H9 (cell line): ENCODE measurements around the gene PDIA2. TPM values are rescaled to one million over a fixed set of nuclear protein-coding genes. Genes with fewer than 3 reads are reported as not detected.
"Not testable (repeated sequence)": the region's sequence is repeated elsewhere in the genome, so short reads cannot be mapped to it uniquely, and the experiment has no call there.

Experiments
- DNase-seq: peaks from one replicate; pipeline ENCODE4 v3.0.0-alpha.2; 2017
- H2AFZ ChIP-seq: one replicate; pipeline ENCODE4 v1.6.1; 2013; ENCODE audit warnings: mild to moderate bottlenecking, low read length, control low read depth, moderate library complexity
- H2AK5ac ChIP-seq: 2 replicates; pipeline ENCODE4 v1.6.1; 2013; ENCODE audit warnings: low read length, control low read depth, mixed read lengths; ENCODE audit not compliant: insufficient read length
- H2BK120ac ChIP-seq: one replicate; pipeline ENCODE4 v1.6.1; 2013; ENCODE audit warnings: low read depth, mild to moderate bottlenecking, low read length, control low read depth, inconsistent platforms; ENCODE audit not compliant: poor library complexity, severe bottlenecking
- H2BK12ac ChIP-seq: 2 replicates; pipeline ENCODE4 v1.6.1; 2013; ENCODE audit warnings: low read length, control low read depth, mixed read lengths, low read depth; ENCODE audit not compliant: insufficient read length
- H2BK15ac ChIP-seq: 2 replicates; pipeline ENCODE4 v1.6.1; 2013; ENCODE audit warnings: low read depth, low read length, control low read depth
- H2BK20ac ChIP-seq: one replicate; pipeline ENCODE4 v1.6.1; 2013; ENCODE audit warnings: low read depth, mild to moderate bottlenecking, low read length, control low read depth, inconsistent platforms; ENCODE audit not compliant: poor library complexity, severe bottlenecking
- H2BK5ac ChIP-seq: 2 replicates; pipeline ENCODE4 v1.6.1; 2013; ENCODE audit warnings: low read length, control low read depth, mixed read lengths; ENCODE audit not compliant: insufficient read length
- H3K14ac ChIP-seq: 2 replicates; pipeline ENCODE4 v1.6.1; 2013; ENCODE audit warnings: low read length, control low read depth; ENCODE audit not compliant: insufficient read depth
- H3K18ac ChIP-seq: 2 replicates; pipeline ENCODE4 v1.6.1; 2013; ENCODE audit warnings: low read depth, mild to moderate bottlenecking, mixed read lengths, low read length, control low read depth; ENCODE audit not compliant: insufficient read length
- H3K23ac ChIP-seq: 2 replicates; pipeline ENCODE4 v1.6.1; 2013; ENCODE audit warnings: low read length, control low read depth, mixed read lengths, low read depth; ENCODE audit not compliant: insufficient read length
- H3K23me2 ChIP-seq: 2 replicates; pipeline ENCODE4 v1.6.1; 2013; ENCODE audit warnings: low read depth, mild to moderate bottlenecking, mixed read lengths, low read length, control low read depth; ENCODE audit not compliant: insufficient read length, poor library complexity, severe bottlenecking
- H3K27ac ChIP-seq: 2 replicates; pipeline ENCODE4 v1.5.1; 2013; ENCODE audit warnings: low read length, control low read depth, mixed read lengths, low read depth; ENCODE audit not compliant: insufficient read length
- H3K27me3 ChIP-seq: 2 replicates; pipeline ENCODE4 v1.6.1; 2013; ENCODE audit warnings: low read length, control low read depth, inconsistent platforms; ENCODE audit not compliant: insufficient read depth
- H3K4ac ChIP-seq: 2 replicates; pipeline ENCODE4 v1.6.1; 2013; ENCODE audit warnings: low read depth, mild to moderate bottlenecking, control low read depth, inconsistent platforms, low read length, moderate library complexity
- H3K4me1 ChIP-seq: 2 replicates; pipeline ENCODE4 v1.6.1; 2013; ENCODE audit warnings: low read length, control low read depth, inconsistent platforms; ENCODE audit not compliant: insufficient read depth
- H3K4me2 ChIP-seq: 2 replicates; pipeline ENCODE4 v1.6.1; 2013; ENCODE audit warnings: low read length, control low read depth, mixed read lengths; ENCODE audit not compliant: insufficient read length, insufficient read depth
- H3K56ac ChIP-seq: 2 replicates; pipeline ENCODE4 v1.6.1; 2013; ENCODE audit warnings: low read depth, mild to moderate bottlenecking, mixed read lengths, low read length, control low read depth; ENCODE audit not compliant: insufficient read length
- H3K79me1 ChIP-seq: 2 replicates; pipeline ENCODE4 v1.6.1; 2013; ENCODE audit warnings: low read depth, mild to moderate bottlenecking, moderate library complexity, low read length, control low read depth, inconsistent platforms; ENCODE audit not compliant: insufficient read depth, poor library complexity, severe bottlenecking
- H3K79me2 ChIP-seq: 2 replicates; pipeline ENCODE4 v1.6.1; 2013; ENCODE audit warnings: low read length, control low read depth, inconsistent platforms; ENCODE audit not compliant: insufficient read depth
- H3K9ac ChIP-seq: 2 replicates; pipeline ENCODE4 v1.6.1; 2013; ENCODE audit warnings: low read length, control low read depth, mixed read lengths; ENCODE audit not compliant: insufficient read length; ENCODE audit errors: extremely low read depth
- H3K9me3 ChIP-seq: one replicate; pipeline ENCODE4 v1.6.1; 2013; ENCODE audit warnings: low read depth, low read length, inconsistent platforms; ENCODE audit not compliant: control insufficient read depth
- H3T11ph ChIP-seq: one replicate; pipeline ENCODE4 v1.6.1; 2013; ENCODE audit warnings: mild to moderate bottlenecking, low read length, control low read depth, inconsistent platforms
- H4K20me1 ChIP-seq: one replicate; pipeline ENCODE4 v1.6.1; 2013; ENCODE audit not compliant: control insufficient read depth, insufficient read length, insufficient read depth
- H4K5ac ChIP-seq: 2 replicates; pipeline ENCODE4 v1.6.1; 2013; ENCODE audit warnings: low read depth, mild to moderate bottlenecking, mixed read lengths, low read length, control low read depth; ENCODE audit not compliant: insufficient read length
- H4K8ac ChIP-seq: replicated peaks from 2 replicates; pipeline ENCODE4 v1.6.1; 2013; ENCODE audit warnings: low read length, control low read depth, mixed read lengths, low read depth; ENCODE audit not compliant: insufficient read length
- H4K91ac ChIP-seq: 2 replicates; pipeline ENCODE4 v1.6.1; 2013; ENCODE audit warnings: low read depth, mild to moderate bottlenecking, moderate library complexity, mixed read lengths, low read length, control low read depth; ENCODE audit not compliant: insufficient read length
- H3K27ac Mint-ChIP-seq, 3 experiments: 2 replicates in 2 of 3; 3 replicates in 1 of 3; pipeline ENCODE4 v1.8.0; 2020 to 2021; ENCODE audit warnings: mixed read lengths in 3 of 3, mild to moderate bottlenecking in 1 of 3, moderate library complexity in 1 of 3
- H3K27me3 Mint-ChIP-seq: 2 replicates; pipeline ENCODE4 v1.8.0; 2021; ENCODE audit warnings: low read depth, mild to moderate bottlenecking, moderate library complexity, mixed read lengths
- H3K36me3 Mint-ChIP-seq, 3 experiments: 2 replicates in 2 of 3; 3 replicates in 1 of 3; pipeline ENCODE4 v1.8.0; 2020 to 2021; ENCODE audit warnings: low read depth in 3 of 3, mixed read lengths in 3 of 3; ENCODE audit not compliant: insufficient read depth in 1 of 3
- H3K4me1 Mint-ChIP-seq, 2 experiments: 2 replicates each; pipeline ENCODE4 v1.8.0; 2020; ENCODE audit warnings: mixed read lengths in 2 of 2
- H3K4me3 Mint-ChIP-seq, 2 experiments: 2 replicates in 1 of 2; 3 replicates in 1 of 2; pipeline ENCODE4 v1.8.0; 2020 to 2021; ENCODE audit warnings: mild to moderate bottlenecking in 2 of 2, mixed read lengths in 2 of 2, moderate library complexity in 1 of 2
- H3K9me3 Mint-ChIP-seq, 2 experiments: 2 replicates in 1 of 2; 3 replicates in 1 of 2; pipeline ENCODE4 v1.8.0; 2020; ENCODE audit warnings: mild to moderate bottlenecking in 2 of 2, mixed read lengths in 2 of 2, moderate library complexity in 1 of 2
- CTCF ChIP-seq: fragments of 200-600 bp; sonication (generic); conservative IDR thresholded peaks from 3 replicates; pipeline ENCODE4 v1.8.0; 2021; ENCODE audit warnings: antibody characterized with exemption, mild to moderate bottlenecking
- WGBS: extraction: QIAGEN DNeasy Blood & Tissue Kit; methylation state at CpG from one replicate; pipeline ENCODE4 v1.1.7; 2013; ENCODE audit warnings: missing lambda C conversion rate, low lambda C conversion rate, mixed read lengths; ENCODE audit not compliant: insufficient read length; ENCODE audit errors: extremely low coverage; 5-methylcytosine and 5-hydroxymethylcytosine counted together
- total RNA-seq: library from RNA; stranded (reverse); gene quantifications from 2 replicates; pipeline ENCODE4 v1.2.1, GENCODE V29; 2021

PDIA2 gene
- total RNA-seq, 1 experiment from 2014 or later: 1.4 TPM

DNA sequence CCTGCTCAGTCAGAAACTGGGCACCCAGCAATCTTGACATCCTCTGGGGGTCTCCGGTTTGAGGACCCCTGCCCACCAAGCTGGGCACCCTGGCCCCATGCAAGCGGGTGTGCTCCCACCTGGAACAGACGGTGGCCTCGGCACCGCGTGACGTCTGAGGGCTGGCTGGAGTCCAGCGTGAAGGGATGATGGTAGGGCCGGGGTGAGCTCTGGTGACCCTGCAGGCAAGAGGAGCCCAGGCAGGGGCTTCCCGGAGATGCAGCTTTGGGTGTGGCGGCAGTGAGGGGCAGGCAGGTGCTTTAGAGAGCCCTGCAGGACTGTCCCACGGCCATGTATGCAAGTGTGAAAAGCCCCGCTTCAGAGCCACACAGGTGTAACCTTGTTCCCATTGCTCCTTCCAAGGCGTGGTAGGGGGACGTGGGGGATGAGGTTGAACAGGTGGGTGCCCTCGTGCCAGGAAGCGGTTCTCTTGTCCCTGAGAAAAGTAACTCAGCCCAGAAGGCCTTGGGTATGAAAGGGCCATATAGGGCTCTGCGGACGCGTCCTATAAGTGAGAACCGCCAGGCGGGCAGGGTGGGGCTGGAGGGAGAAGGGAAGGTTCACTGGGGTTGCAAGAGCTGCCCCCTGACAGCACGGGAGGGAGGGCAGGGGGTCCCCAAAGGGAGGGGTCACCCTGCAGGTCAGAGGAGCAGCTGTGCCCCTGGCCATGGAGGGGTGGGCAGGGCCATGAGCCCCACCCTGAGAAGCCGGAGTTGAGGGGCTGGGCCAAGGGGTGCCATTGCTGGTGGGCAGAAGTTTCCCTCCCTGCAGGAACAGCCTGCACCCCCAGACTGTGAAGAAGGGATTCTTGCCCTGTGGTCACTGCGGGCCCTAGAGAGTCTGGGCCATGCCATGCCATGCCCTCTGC, 16.5 kb upstream of the PDIA2 start:
- Histone ChIP-seq H2BK15ac (no peak overlapping the region), H4K91ac (no peak overlapping the region), H3K9ac (no peak overlapping the region), H3K9me3 (no peaks in the 10 kb centered on the region), H3K4ac (no peak overlapping the region), H2BK12ac (no peak overlapping the region), H3K79me1 (no peaks in the 10 kb centered on the region), H4K5ac (no peak overlapping the region), H3K14ac (no peak overlapping the region; the same call in 1 of the 2 replicates), H3K18ac (no peak overlapping the region), H3K79me2 (no peaks in the 10 kb centered on the region), H2BK20ac (no peak overlapping the region), H2AK5ac (no peak overlapping the region), H3T11ph (no peak overlapping the region), H4K20me1 (no peaks in the 10 kb centered on the region), H4K8ac (no peak overlapping the region), H3K56ac (no peak overlapping the region), H3K4me2 (no peak overlapping the region), H3K23ac (no peak overlapping the region), H3K27me3 (no peaks in the 10 kb centered on the region), H2BK120ac (no peak overlapping the region), H2BK5ac (no peak overlapping the region), H2AFZ (no peak overlapping the region), H3K4me1 (no peaks in the 10 kb centered on the region), H3K27ac (no peak overlapping the region), H3K23me2 (no peaks in the 10 kb centered on the region)
- no CpG with 5 or more reads among the region's 25 CpGs for WGBS
- Mint-ChIP-seq H3K27me3 (no peaks in the 10 kb centered on the region), H3K9me3 (no peaks in the 10 kb centered on the region), H3K4me3 (no peak overlapping the region), H3K36me3 (peaks cover 4 to 23% (median 13%) of the 10 kb centered on the region in 3 experiments; a peak in 6 of 7 replicates), H3K27ac (peak overlapping the region in 1 of 3 experiments; percentile 51; a peak in 1 of 7 replicates), H3K4me1 (peaks cover 0 to 6% of the 10 kb centered on the region in 2 experiments; a peak in 1 of 4 replicates)
- DNase-seq: peak; percentile 30
- TF ChIP-seq CTCF: no peak

DNA sequence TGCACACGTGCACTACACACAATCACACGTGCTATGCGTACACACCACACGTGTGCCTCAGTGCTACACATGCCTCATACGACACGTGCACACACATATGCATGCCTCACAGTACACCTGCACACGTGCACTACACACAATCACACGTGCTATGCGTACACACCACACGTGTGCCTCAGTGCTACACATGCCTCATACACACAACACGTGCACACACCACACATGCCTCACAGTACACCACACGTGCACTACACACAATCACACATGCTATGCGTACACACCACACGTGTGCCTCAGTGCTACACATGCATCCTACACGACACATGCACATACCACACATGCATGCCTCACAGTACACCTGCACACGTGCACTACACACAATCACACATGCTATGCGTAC, 15.4 kb upstream of the PDIA2 start:
- not testable (repeated sequence) for H3K9ac ChIP-seq, DNase-seq, H3K4me1 ChIP-seq, H3K4me3 Mint-ChIP-seq, H3K79me1 ChIP-seq, H3K27me3 ChIP-seq, H3K27ac Mint-ChIP-seq, H3K23ac ChIP-seq, H4K91ac ChIP-seq, H2BK20ac ChIP-seq, H2BK12ac ChIP-seq, H3K23me2 ChIP-seq, H3K79me2 ChIP-seq, H2BK5ac ChIP-seq, H2AFZ ChIP-seq, H3K9me3 Mint-ChIP-seq, H3K4ac ChIP-seq, H2BK15ac ChIP-seq, H2BK120ac ChIP-seq, H3K4me1 Mint-ChIP-seq, H3K27me3 Mint-ChIP-seq, H4K20me1 ChIP-seq, H3K18ac ChIP-seq, H2AK5ac ChIP-seq, H3T11ph ChIP-seq, H3K4me2 ChIP-seq, H3K9me3 ChIP-seq, H3K27ac ChIP-seq, H3K14ac ChIP-seq
- Histone ChIP-seq H4K8ac (peak overlapping the region; percentile 21), H4K5ac (peak overlapping the region; percentile 17), H3K56ac (peak overlapping the region; percentile 31)
- no CpG with 5 or more reads among the region's 17 CpGs for WGBS
- peaks cover 0 to 12% (median 5%) of the 10 kb centered on the region in 3 experiments; a peak in 4 of 7 replicates for H3K36me3 Mint-ChIP-seq
